ENCODE measurements around the gene DEXI. TPM values are rescaled to one million over a fixed set of nuclear protein-coding genes. Genes with fewer than 3 reads are reported as not detected.

DEXI gene
- total and polyA plus RNA-seq, 2 experiments from 2014 or later, result 92.1 to 115 TPM

- no peaks in the 10 kb centered on the region for H3K36me3 ChIP-seq
- DNase-seq (ENCODE audit: low read depth in 1 of 2, low spot score in 1 of 2), result no peak
- no peak overlapping the region for H3K4me3 ChIP-seq
- no peak overlapping the region for H3K27ac ChIP-seq
- H3K9me3 ChIP-seq (ENCODE audit: low read depth), result no peaks in the 10 kb centered on the region
- H3K27me3 ChIP-seq, result no peaks in the 10 kb centered on the region
- no peaks in the 10 kb centered on the region for H3K4me1 ChIP-seq (ENCODE audit: low read depth)
- TF ChIP-seq CTCF (IDR thresholded peaks at IDR 0.05; ENCODE audit: low read depth, low read length), result no peak
Measured at GRCh38 chr16:10902999-10903398, 39.3 kb downstream of the DEXI start.

- H3K27me3 ChIP-seq, result no peaks in the 10 kb centered on the region
- H3K4me3 ChIP-seq, result no peak overlapping the region
Measured at GRCh38 chr16:10897134-10897533, 45.1 kb downstream of the DEXI start.

GRCh38 chr16:10896723-10897122, 45.5 kb downstream of the DEXI start:
- no peak for TF ChIP-seq CTCF (IDR thresholded peaks at IDR 0.05; ENCODE audit: low read depth, low read length)
- Histone ChIP-seq H3K27ac (no peak overlapping the region), H3K9me3 (ENCODE audit: low read depth) (no peaks in the 10 kb centered on the region), H3K27me3 (no peaks in the 10 kb centered on the region), H3K4me1 (ENCODE audit: low read depth) (no peaks in the 10 kb centered on the region), H3K36me3 (no peaks in the 10 kb centered on the region), H3K4me3 (no peak overlapping the region)
- DNase-seq (ENCODE audit: low read depth in 1 of 2, low spot score in 1 of 2), result no peak

More at GRCh38 chr16:10897134-10897533, 45.1 kb downstream of the DEXI start:
- Histone ChIP-seq H3K36me3 (no peaks in the 10 kb centered on the region), H3K4me1 (ENCODE audit: low read depth) (no peaks in the 10 kb centered on the region), H3K9me3 (ENCODE audit: low read depth) (no peaks in the 10 kb centered on the region), H3K27ac (no peak overlapping the region)
- TF ChIP-seq CTCF (IDR thresholded peaks at IDR 0.05; ENCODE audit: low read depth, low read length), result no peak
- no peak for DNase-seq (ENCODE audit: low read depth in 1 of 2, low spot score in 1 of 2)

- DNase-seq (ENCODE audit: low read depth in 1 of 2, low spot score in 1 of 2), result no peak
- no peaks in the 10 kb centered on the region for H3K27me3 ChIP-seq
- H3K4me3 ChIP-seq, result no peak overlapping the region
- no peaks in the 10 kb centered on the region for H3K36me3 ChIP-seq
- no peaks in the 10 kb centered on the region for H3K9me3 ChIP-seq (ENCODE audit: low read depth)
- no peak for TF ChIP-seq CTCF (IDR thresholded peaks at IDR 0.05; ENCODE audit: low read depth, low read length)
- no peak overlapping the region for H3K27ac ChIP-seq
- H3K4me1 ChIP-seq (ENCODE audit: low read depth), result no peaks in the 10 kb centered on the region
Measured at GRCh38 chr16:10896165-10896564, 46.1 kb downstream of the DEXI start.

GRCh38 chr16:10895053-10895946, 47.0 kb downstream of the DEXI start:
- no peak overlapping the region for H3K27ac ChIP-seq
- DNase-seq (ENCODE audit: low read depth in 1 of 2, low spot score in 1 of 2), result peak; percentile 51 to 82
- H3K27me3 ChIP-seq, result no peaks in the 10 kb centered on the region
- no peak overlapping the region for H3K4me3 ChIP-seq
- no peaks in the 10 kb centered on the region for H3K9me3 ChIP-seq (ENCODE audit: low read depth)
- TF ChIP-seq CTCF (IDR thresholded peaks at IDR 0.05; ENCODE audit: low read depth, low read length), result no peak
- no peaks in the 10 kb centered on the region for H3K36me3 ChIP-seq
- H3K4me1 ChIP-seq (ENCODE audit: low read depth), result no peaks in the 10 kb centered on the region
